ENCODE results near the gene SFSWAP.

Gene SFSWAP

DNA sequence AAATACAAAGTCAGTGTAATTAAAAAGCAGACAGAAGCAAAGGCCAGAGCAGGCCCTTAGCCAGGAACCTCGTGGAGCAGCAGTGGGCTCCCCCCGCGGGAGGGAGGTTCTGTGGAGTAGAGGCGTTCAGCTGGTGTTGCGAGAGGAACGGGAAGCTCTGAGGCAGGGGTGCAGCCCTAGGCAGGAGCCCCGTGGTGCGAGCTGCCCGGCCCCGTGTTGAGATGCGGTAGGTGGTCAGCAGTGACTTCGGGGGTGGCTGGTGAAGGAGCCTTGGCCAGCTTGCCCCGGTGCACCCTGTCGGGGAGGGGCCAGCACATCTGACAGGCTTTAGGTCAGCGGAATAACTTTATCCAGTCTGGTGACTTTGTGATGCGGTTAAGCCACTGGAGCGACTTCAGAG, 46.2 kb downstream of the SFSWAP start:
- H2AFZ ChIP-seq: no peak overlapping the region
- no peaks in the 10 kb centered on the region for H3K9me3 ChIP-seq (ENCODE audit: control insufficient read depth, low read length)
- no peaks in the 10 kb centered on the region for H3K27me3 ChIP-seq (ENCODE audit: control insufficient read depth, insufficient read depth, low read length)
- no peaks in the 10 kb centered on the region for H3K36me3 ChIP-seq (ENCODE audit: control insufficient read depth, insufficient read depth, low read length)
- H3K79me2 ChIP-seq: peaks cover 29% of the 10 kb centered on the region
- no peak overlapping the region for H3K4me3 ChIP-seq (ENCODE audit: low read depth, low read length)
- no peak overlapping the region for H3K4me2 ChIP-seq (ENCODE audit: low read length)
- H3K4me1 ChIP-seq: no peaks in the 10 kb centered on the region
- no peak overlapping the region for H3K27ac ChIP-seq
- TF ChIP-seq, protein P1, sequence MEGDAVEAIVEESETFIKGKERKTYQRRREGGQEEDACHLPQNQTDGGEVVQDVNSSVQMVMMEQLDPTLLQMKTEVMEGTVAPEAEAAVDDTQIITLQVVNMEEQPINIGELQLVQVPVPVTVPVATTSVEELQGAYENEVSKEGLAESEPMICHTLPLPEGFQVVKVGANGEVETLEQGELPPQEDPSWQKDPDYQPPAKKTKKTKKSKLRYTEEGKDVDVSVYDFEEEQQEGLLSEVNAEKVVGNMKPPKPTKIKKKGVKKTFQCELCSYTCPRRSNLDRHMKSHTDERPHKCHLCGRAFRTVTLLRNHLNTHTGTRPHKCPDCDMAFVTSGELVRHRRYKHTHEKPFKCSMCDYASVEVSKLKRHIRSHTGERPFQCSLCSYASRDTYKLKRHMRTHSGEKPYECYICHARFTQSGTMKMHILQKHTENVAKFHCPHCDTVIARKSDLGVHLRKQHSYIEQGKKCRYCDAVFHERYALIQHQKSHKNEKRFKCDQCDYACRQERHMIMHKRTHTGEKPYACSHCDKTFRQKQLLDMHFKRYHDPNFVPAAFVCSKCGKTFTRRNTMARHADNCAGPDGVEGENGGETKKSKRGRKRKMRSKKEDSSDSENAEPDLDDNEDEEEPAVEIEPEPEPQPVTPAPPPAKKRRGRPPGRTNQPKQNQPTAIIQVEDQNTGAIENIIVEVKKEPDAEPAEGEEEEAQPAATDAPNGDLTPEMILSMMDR (IDR thresholded peaks at IDR 0.05): no peak
- no peak overlapping the region for H3K9ac ChIP-seq

DNA sequence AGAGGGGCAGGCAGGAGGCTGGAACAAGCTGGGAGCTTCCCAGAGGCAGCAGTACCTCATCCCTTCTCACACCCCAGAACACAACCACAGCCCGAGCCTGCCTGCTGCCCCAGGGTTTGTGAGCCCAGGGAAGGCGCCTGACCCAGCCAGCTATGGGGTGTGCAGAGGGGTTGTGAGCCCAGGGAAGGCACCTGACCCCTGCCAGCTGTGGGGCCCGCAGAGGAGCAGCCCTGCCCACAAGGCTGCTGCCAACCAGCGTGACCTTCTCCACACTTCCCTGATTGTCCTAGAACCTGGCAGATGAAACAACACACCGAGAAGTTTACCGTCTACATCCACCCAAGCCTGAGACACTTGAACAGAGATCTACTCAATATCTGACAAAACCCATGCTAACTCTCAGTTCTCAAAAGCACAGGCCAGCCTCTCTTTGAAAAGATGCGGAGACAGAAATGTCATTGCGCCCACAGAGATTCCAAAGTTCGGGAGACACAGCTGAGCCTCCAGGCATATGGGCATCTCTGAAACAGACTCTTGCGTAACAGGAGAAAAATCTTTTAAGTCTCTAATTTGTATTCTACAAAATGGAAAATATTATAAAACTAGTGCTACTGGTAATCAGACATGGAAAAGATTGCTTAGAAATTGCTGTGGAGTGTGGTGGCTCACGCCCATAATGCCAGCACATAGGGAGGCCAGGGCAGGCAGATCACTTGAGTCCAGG, 47.3 kb downstream of the SFSWAP start:
- Histone ChIP-seq H3K27me3 (ENCODE audit: control insufficient read depth, insufficient read depth, low read length) (no peaks in the 10 kb centered on the region), H3K9me3 (ENCODE audit: control insufficient read depth, low read length) (no peaks in the 10 kb centered on the region), H2AFZ (no peak overlapping the region), H3K4me3 (ENCODE audit: low read depth, low read length) (no peak overlapping the region), H3K9ac (no peak overlapping the region), H3K79me2 (peaks cover 20% of the 10 kb centered on the region), H3K27ac (no peak overlapping the region), H3K4me2 (ENCODE audit: low read length) (no peak overlapping the region), H3K4me1 (no peaks in the 10 kb centered on the region), H3K36me3 (ENCODE audit: control insufficient read depth, insufficient read depth, low read length) (no peaks in the 10 kb centered on the region)
- TF ChIP-seq, protein P1 (IDR thresholded peaks at IDR 0.05): no peak

DNA sequence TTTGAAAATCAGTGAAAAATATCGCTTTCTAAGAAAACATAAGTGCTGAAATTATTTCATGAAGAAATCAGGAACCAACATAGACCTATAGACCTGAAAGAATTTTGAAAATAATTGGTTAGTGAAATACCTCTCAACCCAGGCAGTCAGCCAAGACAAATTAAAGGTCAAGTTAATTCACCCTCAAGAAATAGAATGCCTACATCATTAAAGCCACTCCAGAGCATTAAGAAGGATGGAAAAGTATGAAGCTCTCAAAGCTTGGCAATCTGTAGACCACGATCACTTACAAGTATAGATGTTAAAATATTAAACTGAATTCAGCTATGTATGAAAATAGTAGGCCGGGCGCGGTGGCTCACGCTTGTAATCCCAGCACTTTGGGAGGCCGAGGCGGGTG, 48.3 kb downstream of the SFSWAP start:
- Histone ChIP-seq H3K4me2 (ENCODE audit: low read length) (no peak overlapping the region), H2AFZ (no peak overlapping the region), H3K9me3 (ENCODE audit: control insufficient read depth, low read length) (no peaks in the 10 kb centered on the region), H3K36me3 (ENCODE audit: control insufficient read depth, insufficient read depth, low read length) (no peaks in the 10 kb centered on the region), H3K9ac (no peak overlapping the region), H3K4me3 (ENCODE audit: low read depth, low read length) (no peak overlapping the region), H3K79me2 (peaks cover 14% of the 10 kb centered on the region), H3K27me3 (ENCODE audit: control insufficient read depth, insufficient read depth, low read length) (no peaks in the 10 kb centered on the region), H3K27ac (no peak overlapping the region), H3K4me1 (no peaks in the 10 kb centered on the region)
- TF ChIP-seq, protein P1 (IDR thresholded peaks at IDR 0.05): no peak

DNA sequence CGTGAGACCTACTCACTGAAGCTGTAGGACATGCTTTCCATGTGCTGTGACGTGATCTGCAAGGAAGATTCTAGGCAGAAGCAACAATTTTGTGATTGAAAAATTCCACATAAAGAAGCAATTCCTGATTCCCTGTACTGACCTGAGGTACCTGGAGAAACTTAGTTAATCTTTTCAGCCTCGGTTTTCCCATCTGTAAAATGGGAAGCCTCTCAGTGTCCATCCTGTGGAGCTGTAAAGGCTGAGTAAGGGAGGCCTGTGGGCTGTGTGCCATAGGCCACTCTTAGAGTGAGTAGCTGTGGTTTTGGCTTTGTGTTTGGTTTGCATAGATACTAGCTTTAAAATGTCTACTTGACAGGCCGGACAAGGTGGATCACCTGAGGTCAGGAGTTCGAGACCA, 50.7 kb downstream of the SFSWAP start:
- Histone ChIP-seq H3K4me2 (ENCODE audit: low read length) (no peak overlapping the region), H3K27ac (no peak overlapping the region), H3K9ac (no peak overlapping the region), H3K27me3 (ENCODE audit: control insufficient read depth, insufficient read depth, low read length) (no peaks in the 10 kb centered on the region), H3K4me3 (ENCODE audit: low read depth, low read length) (no peak overlapping the region), H3K4me1 (no peaks in the 10 kb centered on the region), H3K36me3 (ENCODE audit: control insufficient read depth, insufficient read depth, low read length) (no peaks in the 10 kb centered on the region), H2AFZ (no peak overlapping the region), H3K9me3 (ENCODE audit: control insufficient read depth, low read length) (no peaks in the 10 kb centered on the region), H3K79me2 (peaks cover 8% of the 10 kb centered on the region)
- TF ChIP-seq, protein P1 (IDR thresholded peaks at IDR 0.05): no peak

DNA sequence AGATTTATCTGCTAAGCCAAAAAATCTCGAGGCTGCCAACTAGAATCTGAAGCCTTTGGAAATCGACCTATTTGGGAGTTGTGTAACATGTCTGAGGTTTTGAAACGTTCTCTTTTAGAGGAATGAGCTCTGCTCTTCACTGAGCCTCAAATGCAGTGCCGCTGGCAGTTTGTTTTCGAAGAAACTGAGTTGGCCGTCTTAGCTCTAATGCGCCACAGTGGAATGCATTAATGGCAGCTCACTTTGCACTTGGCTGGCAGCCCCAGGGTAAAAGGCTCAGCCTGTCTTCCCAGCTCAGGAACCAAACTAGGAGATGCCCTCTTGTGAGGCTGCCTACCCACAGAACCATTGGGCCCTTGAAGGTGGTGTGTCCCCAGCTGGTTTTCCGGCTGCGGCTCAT, 53.8 kb downstream of the SFSWAP start:
- no peaks in the 10 kb centered on the region for H3K27me3 ChIP-seq (ENCODE audit: control insufficient read depth, insufficient read depth, low read length)
- H3K4me1 ChIP-seq: no peaks in the 10 kb centered on the region
- H3K36me3 ChIP-seq (ENCODE audit: control insufficient read depth, insufficient read depth, low read length): no peaks in the 10 kb centered on the region
- peaks cover 3% of the 10 kb centered on the region for H3K79me2 ChIP-seq
- TF ChIP-seq, protein P1 (IDR thresholded peaks at IDR 0.05): no peak
- no peak overlapping the region for H3K27ac ChIP-seq
- H3K4me3 ChIP-seq (ENCODE audit: low read depth, low read length): no peak overlapping the region
- no peaks in the 10 kb centered on the region for H3K9me3 ChIP-seq (ENCODE audit: control insufficient read depth, low read length)
- H3K9ac ChIP-seq: no peak overlapping the region
- no peak overlapping the region for H3K4me2 ChIP-seq (ENCODE audit: low read length)
- no peak overlapping the region for H2AFZ ChIP-seq
